ENCODE results near the gene CFAP299.

DNA sequence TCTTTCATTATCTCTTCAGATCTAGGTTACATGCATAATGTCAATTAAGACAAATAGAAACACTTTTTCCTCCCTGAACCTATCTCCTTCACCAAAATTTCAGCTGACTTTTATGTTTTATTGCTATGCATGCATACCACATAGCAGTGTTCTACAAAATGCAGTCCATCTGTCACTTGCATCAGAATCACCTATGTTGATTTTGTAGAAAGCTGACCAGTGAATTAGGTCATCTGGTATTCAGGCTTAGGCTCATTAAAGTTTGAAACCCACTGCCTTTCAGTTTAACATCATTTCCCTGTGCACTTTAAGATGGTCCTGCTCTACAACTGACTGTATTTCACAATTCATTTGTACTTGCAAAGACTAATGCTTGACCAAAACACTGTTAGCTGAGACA lies 277.9 kb downstream of the CFAP299 start:
- TF ChIP-seq POLR2A (IDR thresholded peaks at IDR 0.05), result no peak
- TF ChIP-seq CTCF (IDR thresholded peaks at IDR 0.05), result no peak
- no peak for TF ChIP-seq POLR2AphosphoS5 (IDR thresholded peaks at IDR 0.05)
